WTC11 (cell line): ENCODE measurements around the gene SLIT3. TPM values are rescaled to one million over a fixed set of nuclear protein-coding genes. Genes with fewer than 3 reads are reported as not detected.

Source experiments
- ATAC-seq: fragments of 200-7000 bp; cut with Tn5 transposase; 2 replicates; pipeline ENCODE4 v1.10.0; 2021; ENCODE audit warnings: mild to moderate bottlenecking, moderate library complexity
- CTCF ChIA-PET: fragments of 300-600 bp; sonication (Branson Sonifier 250); formaldehyde crosslinking; loops from one replicate; lab custom pipeline; 2021; ENCODE audit warnings: antibody characterized with exemption; lab: Charles Lee
- POLR2A ChIA-PET: fragments of 350-600 bp; sonication (Branson Sonifier 250); formaldehyde crosslinking; loops from one replicate; lab custom pipeline; 2021; ENCODE audit warnings: antibody characterized with exemption; lab: Charles Lee
- DNase-seq: peaks from one replicate; pipeline ENCODE4 v3.0.0; 2021; ENCODE audit warnings: low spot score
- H3K27ac Mint-ChIP-seq: 2 replicates; pipeline ENCODE4 v1.8.0; 2021; ENCODE audit warnings: mixed read lengths
- H3K27me3 Mint-ChIP-seq: 2 replicates; pipeline ENCODE4 v1.8.0; 2021; ENCODE audit warnings: low read depth, mild to moderate bottlenecking, moderate library complexity, mixed read lengths
- H3K36me3 Mint-ChIP-seq: 2 replicates; pipeline ENCODE4 v1.8.0; 2021; ENCODE audit warnings: mixed read lengths
- H3K4me1 Mint-ChIP-seq: 2 replicates; pipeline ENCODE4 v1.8.0; 2022; ENCODE audit warnings: mixed read lengths
- H3K4me3 Mint-ChIP-seq: 2 replicates; pipeline ENCODE4 v1.8.0; 2021; ENCODE audit warnings: mild to moderate bottlenecking, moderate library complexity, mixed read lengths
- H3K9me3 Mint-ChIP-seq: 2 replicates; pipeline ENCODE4 v1.8.0; 2021; ENCODE audit warnings: mixed read lengths
- ARID4B ChIP-seq: sonication (generic); formaldehyde crosslinking; IDR thresholded peaks from 2 replicates; pipeline ENCODE4 v1.8.0; 2023; ENCODE audit warnings: missing genetic modification reagents, mild to moderate bottlenecking, borderline replicate concordance
- FOXP4 ChIP-seq: sonication (generic); formaldehyde crosslinking; IDR thresholded peaks from 2 replicates; pipeline ENCODE4 v1.8.0; 2022; ENCODE audit warnings: mild to moderate bottlenecking, missing genetic modification reagents
- GABPB1 ChIP-seq: sonication (generic); formaldehyde crosslinking; IDR thresholded peaks from 2 replicates; pipeline ENCODE4 v1.8.1; 2023; ENCODE audit warnings: mild to moderate bottlenecking, missing genetic modification reagents
- HMGXB4 ChIP-seq: sonication (generic); formaldehyde crosslinking; IDR thresholded peaks from 2 replicates; pipeline ENCODE4 v1.8.1; 2023; ENCODE audit warnings: mild to moderate bottlenecking, moderate library complexity, missing genetic modification reagents
- IRF1 ChIP-seq: sonication (generic); formaldehyde crosslinking; IDR thresholded peaks from 2 replicates; pipeline ENCODE4 v1.8.0; 2023; ENCODE audit warnings: missing genetic modification reagents
- MXD4 ChIP-seq: fragments of 250-450 bp; sonication (Bioruptor Pico); IDR thresholded peaks from 2 replicates; pipeline ENCODE4 v1.8.0; 2021; ENCODE audit warnings: mild to moderate bottlenecking, moderate library complexity, borderline replicate concordance
- OVOL2 ChIP-seq: fragments of 250-450 bp; sonication (Bioruptor Pico); IDR thresholded peaks from 2 replicates; pipeline ENCODE4 v1.9.0; 2021; ENCODE audit warnings: mild to moderate bottlenecking, borderline replicate concordance
- TEAD1 ChIP-seq: sonication (generic); formaldehyde crosslinking; IDR thresholded peaks from 2 replicates; pipeline ENCODE4 v1.8.0; 2022; ENCODE audit warnings: mild to moderate bottlenecking, missing genetic modification reagents
- ZNF532 ChIP-seq: fragments of 250-450 bp; sonication (Bioruptor Pico); IDR thresholded peaks from 2 replicates; pipeline ENCODE4 v1.9.0; 2021; ENCODE audit warnings: mild to moderate bottlenecking, borderline replicate concordance
- total RNA-seq: library from RNA; stranded (reverse); gene quantifications from 3 replicates; pipeline ENCODE4 v1.2.3, GENCODE V29; 2021

SLIT3 gene
- total RNA-seq, 1 experiment from 2014 or later, result 1.9 TPM

- CTCF ChIA-PET, result no interaction called here
- Mint-ChIP-seq H3K9me3 (peaks cover 6% of the 10 kb centered on the region), H3K4me1 (peaks cover 36% of the 10 kb centered on the region), H3K27ac (no peak overlapping the region), H3K36me3 (no peaks in the 10 kb centered on the region), H3K4me3 (no peak overlapping the region), H3K27me3 (no peaks in the 10 kb centered on the region)
- DNase-seq, result no peak
- POLR2A ChIA-PET, result no interaction called here
- no peak for ATAC-seq
- TF ChIP-seq IRF1, result no peak
- no peak for TF ChIP-seq ARID4B
- TF ChIP-seq ZNF532, result no peak
- TF ChIP-seq GABPB1 (CRISPR knock-in tag), result no peak
- no peak for TF ChIP-seq FOXP4 (CRISPR knock-in tag)
- no peak for TF ChIP-seq TEAD1 (CRISPR knock-in tag)
- TF ChIP-seq OVOL2 (CRISPR knock-in tag), result no peak
- no peak for TF ChIP-seq MXD4 (CRISPR knock-in tag)
- no peak for TF ChIP-seq HMGXB4 (CRISPR knock-in tag)
Observed at GRCh38 chr5:169098331-169099121, 202.4 kb downstream of the SLIT3 start.
